Measurements from ENCODE around the gene NANP.

The NANP gene

GRCh38 chr20:25567286-25567685 lies 56.5 kb downstream of the NANP start:
- no peak for DNase-seq

DNA sequence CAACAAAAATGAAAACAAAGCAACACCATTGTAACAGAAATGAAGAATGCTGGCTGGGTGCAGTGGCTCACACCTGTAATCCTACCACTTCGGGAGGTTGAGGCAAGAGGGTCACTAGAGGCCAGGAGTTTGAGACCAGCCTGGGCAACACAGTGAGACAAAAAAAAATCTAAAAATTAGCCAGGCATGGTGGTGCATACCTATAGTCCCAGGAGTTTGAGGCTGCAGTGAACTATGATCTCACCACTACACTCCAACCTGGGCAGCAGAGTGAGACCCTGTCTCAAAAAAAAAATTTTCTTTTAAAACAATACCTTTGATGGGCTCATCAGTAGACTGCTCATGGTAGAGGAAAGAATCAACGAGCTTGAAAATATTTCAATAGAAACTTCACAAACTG lies 57.0 kb downstream of the NANP start:
- DNase-seq = no peak

GRCh38 chr20:25565578-25566157 lies 58.1 kb downstream of the NANP start:
- no peak for DNase-seq

DNA sequence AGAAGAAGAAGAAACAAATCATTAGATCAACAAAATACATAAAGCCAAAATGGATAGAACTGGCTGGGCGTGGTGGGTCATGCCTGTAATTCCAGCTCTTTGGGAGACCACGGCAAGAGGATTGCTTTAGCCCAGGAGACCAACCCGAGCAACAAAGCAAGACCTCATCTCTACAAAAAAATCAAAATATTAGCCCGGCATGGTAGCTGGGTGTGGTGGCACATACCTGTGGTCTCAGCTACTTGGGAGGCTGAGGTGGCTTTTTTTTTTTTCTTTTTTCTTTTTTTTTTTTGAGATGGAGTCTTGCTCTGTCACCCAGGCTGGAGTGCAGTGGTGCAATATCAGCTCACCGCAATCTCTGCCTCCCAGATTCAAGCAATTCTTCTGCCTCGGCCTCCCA lies 59.9 kb downstream of the NANP start:
- no peak for DNase-seq

GRCh38 chr20:25563362-25563761 lies 60.5 kb downstream of the NANP start:
- no peak for DNase-seq
